PC-9 (cell line): ENCODE data around the gene SPHK2. TPM values are rescaled to one million over a fixed set of nuclear protein-coding genes. Genes with fewer than 3 reads are reported as not detected.

Experiments
- BruUV-seq: library from RNA; stranded (reverse); fragments of 400-500 nt; replicated peaks from 2 replicates; lab custom pipeline; 2021; lab: Mats Ljungman, UMichigan
- CTCF ChIA-PET: fragments of 300-600 bp; sonication (Branson Sonifier 250); formaldehyde crosslinking; loops from one replicate; lab custom pipeline; 2022; ENCODE audit warnings: antibody characterized with exemption; lab: Charles Lee
- POLR2A ChIA-PET: fragments of 300-600 bp; sonication (Branson Sonifier 250); formaldehyde crosslinking; loops from one replicate; lab custom pipeline; 2022; ENCODE audit warnings: antibody characterized with exemption; ENCODE audit not compliant: unreplicated experiment; lab: Charles Lee
- DNase-seq, 2 experiments: peaks; one replicate each; pipeline versions ENCODE4 v3.0.0 to v3.0.0-alpha.2; 2015 to 2022; ENCODE audit warnings: mixed read lengths in 1 of 2
- H2AFZ ChIP-seq: fragments of 200-600 bp; sonication (generic); 2 replicates; pipeline ENCODE4 v1.8.1; 2017; ENCODE audit warnings: antibody characterized with exemption
- H3F3A ChIP-seq: fragments of 200-600 bp; sonication (generic); 2 replicates; pipeline ENCODE4 v1.8.1; 2017; ENCODE audit warnings: antibody characterized with exemption, mild to moderate bottlenecking, low read depth; ENCODE audit not compliant: insufficient read depth
- H3K27ac ChIP-seq: fragments of 200-600 bp; sonication (generic); 2 replicates; pipeline ENCODE4 v1.6.1; 2016; ENCODE audit warnings: mixed run types
- H3K27me3 ChIP-seq: fragments of 200-600 bp; sonication (generic); 2 replicates; pipeline ENCODE4 v1.6.1; 2016; ENCODE audit warnings: low read depth, mixed run types; ENCODE audit not compliant: insufficient read depth
- H3K36me3 ChIP-seq: fragments of 200-600 bp; sonication (generic); 2 replicates; pipeline ENCODE4 v1.6.1; 2016; ENCODE audit warnings: low read depth, mixed run types
- H3K4me1 ChIP-seq: fragments of 200-600 bp; sonication (generic); replicated peaks from 2 replicates; pipeline ENCODE4 v1.6.1; 2016; ENCODE audit warnings: mixed run types; ENCODE audit not compliant: insufficient read depth
- H3K4me2 ChIP-seq: fragments of 200-600 bp; sonication (generic); 2 replicates; pipeline ENCODE4 v1.6.1; 2017; ENCODE audit warnings: mixed run types
- H3K4me3 ChIP-seq: fragments of 200-600 bp; sonication (generic); 2 replicates; pipeline ENCODE4 v1.6.1; 2016; ENCODE audit warnings: mixed run types
- H3K79me2 ChIP-seq: fragments of 200-600 bp; sonication (generic); 2 replicates; pipeline ENCODE4 v1.6.1; 2017; ENCODE audit warnings: low read depth, mixed run types
- H3K9me2 ChIP-seq: fragments of 200-600 bp; sonication (generic); 2 replicates; pipeline ENCODE4 v1.8.1; 2017; ENCODE audit warnings: mild to moderate bottlenecking; ENCODE audit not compliant: insufficient read depth
- H3K9me3 ChIP-seq: fragments of 200-600 bp; sonication (generic); 2 replicates; pipeline ENCODE4 v1.8.1; 2016; ENCODE audit warnings: low read depth; ENCODE audit not compliant: insufficient read depth
- H4K20me1 ChIP-seq: fragments of 200-600 bp; sonication (generic); 2 replicates; pipeline ENCODE4 v1.8.1; 2017; ENCODE audit not compliant: insufficient read depth
- CTCF ChIP-seq: fragments of 200-600 bp; sonication (generic); conservative IDR thresholded peaks from 2 replicates; pipeline ENCODE4 v1.6.1; 2017; ENCODE audit warnings: mixed run types, antibody characterized with exemption, mild to moderate bottlenecking, moderate library complexity
- EZH2 ChIP-seq: fragments of 200-600 bp; sonication (generic); IDR thresholded peaks from 2 replicates; pipeline ENCODE4 v1.8.0; 2017; ENCODE audit warnings: antibody characterized with exemption, low read depth
- intact Hi-C: fragments of 100-400 bp; cut with micrococcal nuclease; formaldehyde crosslinking; loops from one replicate; pipeline ENCODE4 v1.10.0; 2022; ENCODE audit not compliant: unreplicated experiment
- total RNA-seq: library from RNA; stranded (reverse); gene quantifications from 2 replicates; pipeline ENCODE4 v1.2.3, GENCODE V29; 2021

SPHK2 gene
- total RNA-seq, 1 experiment from 2014 or later, result 18.4 TPM

- Histone ChIP-seq H4K20me1 (peaks cover 34% of the 10 kb centered on the region), H3K4me1 (peaks cover 49% of the 10 kb centered on the region), H3K27me3 (no peaks in the 10 kb centered on the region), H3K4me3 (peak overlapping the region; percentile 92; the same call in 1 of the 2 replicates), H3K79me2 (peaks cover 48% of the 10 kb centered on the region), H3K27ac (peak overlapping the region; percentile 91), H3F3A (peaks cover 79% of the 10 kb centered on the region), H3K36me3 (peaks cover 35% of the 10 kb centered on the region), H3K4me2 (peak overlapping the region; percentile 94), H2AFZ (no peak overlapping the region), H3K9me2 (no peaks in the 10 kb centered on the region), H3K9me3 (no peaks in the 10 kb centered on the region)
- intact Hi-C loops, result no loop called here
- TF ChIP-seq EZH2 (no peak), CTCF (no peak)
- POLR2A ChIA-PET, result interaction anchor here (0.6 to 0.7 kb wide), 2 partner anchors 346 to 1895 kb away, joined by 4 to 5 read pairs; partner anchors contain the start of gene JOSD2
- DNase-seq, result no peak
- CTCF ChIA-PET, result no interaction called here
- no TSS peak for BruUV-seq
Measured at GRCh38 chr19:48616491-48617056, 2.7 kb upstream of the SPHK2 start.

- intact Hi-C loops, result no loop called here
- Histone ChIP-seq H3F3A (peaks cover 82% of the 10 kb centered on the region), H4K20me1 (peaks cover 34% of the 10 kb centered on the region), H3K27me3 (no peaks in the 10 kb centered on the region), H3K4me3 (peak overlapping the region; percentile 92), H3K79me2 (peaks cover 48% of the 10 kb centered on the region), H3K36me3 (peaks cover 35% of the 10 kb centered on the region), H3K27ac (peak overlapping the region; percentile 91), H3K9me3 (no peaks in the 10 kb centered on the region), H3K4me1 (peaks cover 49% of the 10 kb centered on the region), H2AFZ (no peak overlapping the region), H3K9me2 (no peaks in the 10 kb centered on the region), H3K4me2 (peak overlapping the region; percentile 94)
- no peak for TF ChIP-seq CTCF
- POLR2A ChIA-PET, result interaction anchor here (0.6 to 0.7 kb wide), 2 partner anchors 229 to 345 kb away, joined by 3 to 4 read pairs; no protein-coding TSS in a partner anchor
- no TSS peak for BruUV-seq
- CTCF ChIA-PET, result no interaction called here
- peak in 1 of 2 experiments; percentile 56 for DNase-seq
Measured at GRCh38 chr19:48617146-48617937, 2.0 kb upstream of the SPHK2 start.

DNA sequence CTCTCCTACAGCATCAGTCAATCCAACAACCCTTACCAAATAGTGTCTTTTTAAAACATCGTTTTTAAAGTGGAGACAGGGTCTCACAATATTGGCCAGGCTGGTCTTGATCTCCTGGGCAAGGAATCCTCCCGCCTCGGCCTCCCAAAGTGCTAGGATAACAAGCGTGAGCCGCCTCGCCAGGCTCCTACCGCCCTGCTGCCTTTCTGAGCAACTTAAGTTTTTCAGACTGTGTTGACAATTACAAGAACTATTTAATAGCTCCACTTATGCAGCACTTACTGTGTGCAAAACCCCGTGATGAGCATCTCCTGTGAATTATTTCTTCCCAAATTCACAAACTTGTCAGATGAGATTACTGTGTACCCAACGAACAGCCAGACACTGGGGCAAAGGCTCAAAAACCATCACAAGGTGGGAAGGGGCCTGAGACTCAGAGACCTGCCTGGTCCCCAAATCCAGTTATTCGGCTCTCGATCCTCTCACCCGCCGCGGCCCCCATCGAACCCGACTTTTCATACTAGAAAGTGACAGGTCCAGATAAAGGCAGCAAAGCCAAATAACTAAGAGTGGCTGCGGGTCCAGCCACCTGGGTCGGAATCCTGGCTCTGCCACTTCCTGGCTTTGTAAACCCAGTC, 909 bp upstream of the SPHK2 start:
- H2AFZ ChIP-seq, result no peak overlapping the region
- POLR2A ChIA-PET, result interaction anchor here (0.6 to 1.3 kb wide), 10 partner anchors 11 to 1182 kb away, joined by 3 to 30 read pairs (median 8); partner anchors contain the start of genes GYS1 and RUVBL2
- H3K4me2 ChIP-seq, result peak overlapping the region; percentile 94
- no peaks in the 10 kb centered on the region for H3K9me2 ChIP-seq
- CTCF ChIA-PET, result no interaction called here
- H3K36me3 ChIP-seq, result peaks cover 35% of the 10 kb centered on the region
- H3K27ac ChIP-seq, result peak overlapping the region; percentile 91
- intact Hi-C loops, result no loop called here
- H3F3A ChIP-seq, result peaks cover 83% of the 10 kb centered on the region
- peaks cover 48% of the 10 kb centered on the region for H3K79me2 ChIP-seq
- TSS peak; percentile 70 for BruUV-seq
- peak overlapping the region; percentile 92 for H3K4me3 ChIP-seq
- H3K4me1 ChIP-seq, result peaks cover 49% of the 10 kb centered on the region
- no peaks in the 10 kb centered on the region for H3K9me3 ChIP-seq
- no peak for DNase-seq
- no peaks in the 10 kb centered on the region for H3K27me3 ChIP-seq
- H4K20me1 ChIP-seq, result peaks cover 34% of the 10 kb centered on the region
- TF ChIP-seq CTCF (peak; percentile 10; the same call in 1 of the 2 replicates), EZH2 (no peak)
